Measurements from ENCODE around the gene HPCAL1.

The HPCAL1 gene

GRCh38 chr2:10357193-10358169 is 54.8 kb downstream of the HPCAL1 start:
- no peak for DNase-seq

DNA sequence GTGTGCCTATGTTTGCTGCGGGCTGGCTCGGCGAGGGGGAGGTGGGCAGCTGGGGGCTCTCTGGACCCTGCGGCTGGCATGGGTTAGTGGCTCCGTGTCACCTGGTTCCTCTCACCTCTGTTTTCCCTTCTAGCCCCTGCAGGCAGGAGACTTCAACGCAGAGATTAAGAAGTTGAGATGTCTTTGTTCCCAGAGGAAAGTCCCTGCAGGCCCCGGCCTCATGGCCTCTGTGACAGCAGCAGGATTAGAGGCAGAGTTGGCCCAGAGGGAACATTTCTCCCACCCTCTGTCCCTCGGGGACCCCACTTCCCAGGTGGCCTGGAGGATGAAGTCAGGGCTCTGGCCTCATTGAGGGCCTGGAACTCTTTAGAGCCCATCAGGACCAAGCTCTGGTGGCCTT is 56.5 kb downstream of the HPCAL1 start:
- DNase-seq, result no peak

DNA sequence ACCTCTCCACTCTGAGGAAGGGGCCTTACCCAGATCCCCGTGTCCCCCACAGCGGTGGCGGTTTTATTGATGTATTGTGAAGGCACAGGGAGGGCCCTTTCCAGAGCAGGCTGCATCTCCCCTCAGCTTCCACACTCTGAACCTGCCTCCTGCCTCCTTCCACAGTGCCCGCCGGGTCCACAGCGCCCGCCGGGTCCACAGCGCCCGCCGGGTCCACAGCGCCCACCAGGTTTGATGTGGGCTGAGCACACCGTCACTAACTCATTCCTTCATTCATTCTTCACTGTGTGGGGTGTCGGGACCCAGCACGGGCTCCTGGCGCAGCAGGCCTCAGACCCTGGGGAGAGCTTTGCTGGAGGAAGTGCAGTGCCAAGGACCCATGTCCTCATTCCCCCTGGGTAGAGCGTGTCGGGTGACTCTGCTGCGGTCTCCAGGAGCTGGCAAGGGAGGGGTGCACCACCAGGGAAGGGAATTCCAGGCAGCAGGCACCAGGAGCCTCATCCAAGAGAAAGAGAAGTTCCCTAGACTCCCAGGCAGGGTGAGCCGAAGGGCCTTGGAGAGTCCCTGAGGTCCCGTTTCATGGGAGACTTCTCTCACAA is 57.1 kb downstream of the HPCAL1 start:
- DNase-seq, result no peak

GRCh38 chr2:10360460-10360849 is 57.8 kb downstream of the HPCAL1 start:
- no peak for DNase-seq

GRCh38 chr2:10360850-10361588 is 58.3 kb downstream of the HPCAL1 start:
- no peak for DNase-seq

DNA sequence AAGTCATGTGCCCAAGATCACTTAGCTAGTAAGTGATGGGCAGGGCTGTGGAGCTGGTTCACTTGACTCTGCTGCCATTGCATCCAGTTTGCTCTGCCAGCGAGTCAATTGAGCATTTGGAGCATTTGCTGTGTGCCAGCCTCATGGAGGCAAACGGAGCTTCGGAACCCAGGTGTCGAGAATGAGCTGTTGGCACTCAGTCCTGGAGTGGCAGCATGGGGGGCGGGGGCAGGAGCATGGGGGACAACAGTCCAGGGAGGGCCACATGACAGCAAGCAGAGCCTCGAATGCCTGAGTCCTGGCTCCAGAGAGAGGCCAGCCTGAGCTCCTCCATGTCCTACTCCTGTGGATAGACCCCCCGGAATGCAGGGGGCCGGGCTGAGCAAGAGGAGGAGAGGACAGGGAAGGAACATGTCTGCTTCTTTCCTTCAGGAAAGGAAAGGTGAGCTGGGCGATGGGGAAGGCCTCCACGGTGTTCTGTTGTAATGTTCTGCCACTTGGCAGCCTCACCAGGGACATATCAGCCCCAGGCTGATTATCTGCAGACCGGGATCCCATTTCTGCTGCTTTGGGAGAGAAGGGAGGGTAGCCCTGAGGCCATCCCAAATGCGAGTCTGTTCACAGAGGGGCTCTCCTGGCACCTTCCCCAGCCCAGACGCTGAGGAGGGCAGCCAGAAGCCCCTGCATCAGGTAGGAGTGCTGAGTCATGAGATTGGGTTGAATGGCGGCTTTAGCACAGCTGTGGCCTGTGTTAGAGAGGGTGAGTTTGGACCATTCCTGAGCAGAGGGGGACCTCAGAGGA is 59.6 kb downstream of the HPCAL1 start:
- no peak for DNase-seq

GRCh38 chr2:10362898-10363454 is 60.3 kb downstream of the HPCAL1 start:
- no peak for DNase-seq

DNA sequence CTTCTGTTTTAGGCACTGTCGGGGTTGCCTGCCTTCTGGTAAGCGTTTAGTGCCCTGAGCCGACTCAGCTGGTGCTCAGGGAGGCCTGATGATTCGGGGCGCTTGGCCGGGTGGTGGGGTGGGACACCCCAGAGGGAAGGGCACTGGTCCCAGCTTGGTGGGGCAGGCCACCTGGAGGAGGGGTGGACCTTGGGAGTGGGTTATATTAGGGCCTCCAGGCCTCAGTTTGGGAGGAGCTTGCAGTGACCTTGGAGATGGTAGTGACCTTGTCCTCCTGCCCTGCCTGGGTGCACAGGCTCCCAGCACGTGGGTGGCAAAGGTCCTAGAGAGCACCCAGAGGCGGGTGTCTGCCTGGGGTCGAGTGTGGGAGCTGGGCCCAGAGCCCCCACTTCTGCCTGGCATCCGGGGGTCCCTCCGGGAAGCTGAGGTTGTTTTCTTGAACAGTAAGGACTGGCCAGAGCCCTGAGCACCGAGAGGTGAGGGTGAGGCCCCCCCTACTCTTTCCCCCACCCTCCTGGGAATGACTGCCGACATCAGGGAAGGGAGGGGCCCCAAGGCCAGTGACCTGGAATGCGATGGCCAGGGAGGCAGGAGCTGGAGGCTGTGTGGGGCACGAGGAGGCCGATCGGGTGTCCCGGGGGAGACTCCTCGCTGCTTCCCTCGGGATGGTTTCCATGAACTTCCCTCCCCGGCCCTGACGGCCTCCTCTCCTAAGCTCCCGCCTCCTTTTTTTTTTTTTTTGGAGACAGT is 61.3 kb downstream of the HPCAL1 start:
- DNase-seq, result no peak

DNA sequence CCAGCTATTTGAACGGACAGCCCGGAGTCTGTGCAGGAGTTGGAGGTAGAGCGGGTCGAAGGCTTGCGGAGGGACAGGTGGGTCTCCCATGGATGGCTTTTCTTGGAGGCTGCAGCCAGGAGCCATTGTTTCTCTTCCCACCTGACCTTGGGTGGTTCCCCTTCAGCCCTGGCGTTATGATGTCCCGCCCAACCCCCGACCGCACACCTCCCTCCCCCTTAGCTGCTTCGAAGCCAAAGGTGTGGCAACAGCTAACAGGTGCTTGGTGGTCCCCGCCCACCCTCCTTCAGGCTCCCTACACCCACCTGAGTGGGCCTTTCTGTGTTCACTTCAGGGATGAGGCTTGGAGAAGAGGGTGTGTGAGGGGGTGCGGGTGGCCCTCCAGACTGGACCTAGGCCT is 62.7 kb downstream of the HPCAL1 start:
- DNase-seq, result no peak

GRCh38 chr2:10366601-10367270 is 64.0 kb downstream of the HPCAL1 start:
- no peak for DNase-seq

DNA sequence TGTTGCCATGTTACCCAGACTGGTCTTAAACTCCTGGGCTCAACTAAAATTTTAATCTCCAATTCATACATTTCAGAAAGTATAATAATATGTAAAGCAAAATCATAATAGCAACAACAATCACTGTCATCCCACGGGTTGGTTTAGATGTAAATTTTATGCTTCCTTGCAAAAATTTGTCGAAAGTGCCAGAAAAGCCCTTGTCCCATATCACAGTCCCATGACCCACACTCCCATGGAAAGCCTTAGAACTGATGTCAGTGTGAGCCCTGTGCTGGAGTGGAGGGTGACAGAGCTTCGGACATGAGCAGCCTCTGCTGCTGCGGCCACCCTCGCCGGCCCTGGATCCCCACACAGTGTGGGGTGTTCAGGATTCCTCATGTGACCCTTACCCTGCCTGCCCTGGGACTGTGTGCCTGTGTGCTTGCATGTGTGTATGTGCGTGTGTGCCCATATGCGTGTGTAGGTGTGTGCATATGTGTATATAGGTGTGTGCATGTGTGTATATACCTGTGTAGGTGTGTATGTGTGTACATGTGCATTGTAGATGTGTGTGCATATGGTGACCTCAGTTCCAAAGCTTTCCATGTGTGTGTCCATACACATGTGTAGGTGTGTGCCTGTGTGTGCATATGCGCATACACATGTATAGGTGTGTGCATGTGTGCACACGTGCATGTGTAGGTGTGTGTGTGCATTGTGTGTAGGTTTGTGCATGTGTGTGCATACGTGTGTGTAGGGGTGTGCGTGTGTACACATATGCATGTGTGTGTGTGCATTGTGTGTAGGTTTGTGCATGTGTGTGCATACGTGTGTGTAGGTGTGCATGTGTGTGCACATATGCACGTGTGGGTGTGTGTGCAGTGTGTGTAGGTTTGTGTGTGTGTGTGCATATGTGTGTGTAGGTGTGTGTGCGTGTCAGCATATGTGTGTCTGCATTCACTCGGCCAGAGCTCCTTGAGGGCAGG is 65.1 kb downstream of the HPCAL1 start:
- no peak for DNase-seq

GRCh38 chr2:10368491-10369231 is 66.0 kb downstream of the HPCAL1 start:
- no peak for DNase-seq

DNA sequence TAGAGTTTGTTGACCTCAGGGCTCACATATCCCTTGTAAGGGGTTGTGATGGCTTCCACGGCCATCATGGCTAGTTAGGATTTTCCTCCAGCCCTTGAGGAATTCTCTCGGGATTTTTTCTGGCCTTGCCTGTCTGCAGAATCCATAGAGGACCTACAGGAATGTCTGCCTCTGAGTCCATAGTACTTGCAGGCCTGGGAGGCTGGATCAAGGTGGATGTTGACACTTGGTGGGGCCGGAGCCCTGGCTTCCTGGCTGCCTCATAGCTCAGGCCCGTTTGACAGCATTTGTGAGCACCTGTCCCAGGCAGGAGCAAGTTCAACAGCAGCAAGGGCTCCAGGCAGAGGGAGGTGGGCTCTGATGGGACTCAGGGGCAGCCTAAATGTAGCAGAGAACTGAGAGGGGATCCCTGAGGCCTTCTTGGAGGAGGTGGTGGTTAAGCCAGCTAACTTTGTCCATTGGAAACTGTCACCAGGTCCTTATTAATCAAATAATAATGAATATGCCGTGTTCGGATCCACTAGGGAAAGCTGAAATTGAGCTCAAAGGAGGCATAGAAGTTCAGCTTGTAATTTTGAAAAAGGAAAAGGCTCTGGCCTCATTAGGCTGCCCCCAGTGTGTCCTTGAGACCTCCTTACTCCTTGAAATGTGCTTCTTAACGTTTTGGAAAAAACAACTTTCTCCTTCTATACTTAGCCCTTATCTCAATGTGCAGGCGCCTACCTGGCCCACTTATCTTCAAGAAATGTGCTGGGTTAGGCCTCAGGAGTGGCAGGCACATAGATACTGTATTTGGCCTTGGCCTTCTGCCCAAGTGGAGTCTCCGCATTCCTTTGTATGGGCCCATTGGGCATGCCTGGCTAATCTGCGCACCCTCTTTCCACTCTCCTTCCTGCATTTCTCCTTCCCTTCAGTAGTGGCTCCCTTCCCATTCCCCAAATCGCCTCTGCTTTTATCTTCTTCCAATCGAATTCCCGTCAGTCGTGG is 66.9 kb downstream of the HPCAL1 start:
- DNase-seq, result no peak

- no peak for DNase-seq
Observed at GRCh38 chr2:10370390-10370789, 67.7 kb downstream of the HPCAL1 start.

GRCh38 chr2:10370895-10371294 is 68.2 kb downstream of the HPCAL1 start:
- no peak for DNase-seq

GRCh38 chr2:10371441-10372196 is 68.9 kb downstream of the HPCAL1 start:
- no peak for DNase-seq

All from DMS 273 treated with DMSO at 0.1 percent for 48 hours (cell line).